Activated T-helper 1 cell treated with anti-CD3 and anti-CD28 coated beads, Interleukin-2, amount 50 U/mL, for 16 hours (primary cell): Measurements from ENCODE around the gene PIERCE2.
"Not testable (repeated sequence)": the region's sequence is repeated elsewhere in the genome, so short reads cannot be mapped to it uniquely, and the experiment has no call there.

ENCODE experiments used
- DNase-seq, 2 donors: peaks; one replicate each; pipeline ENCODE4 v3.0.0-alpha.2; 2020; ENCODE audit warnings: low read depth in 1 of 2, low spot score in 1 of 2

PIERCE2 gene

DNA sequence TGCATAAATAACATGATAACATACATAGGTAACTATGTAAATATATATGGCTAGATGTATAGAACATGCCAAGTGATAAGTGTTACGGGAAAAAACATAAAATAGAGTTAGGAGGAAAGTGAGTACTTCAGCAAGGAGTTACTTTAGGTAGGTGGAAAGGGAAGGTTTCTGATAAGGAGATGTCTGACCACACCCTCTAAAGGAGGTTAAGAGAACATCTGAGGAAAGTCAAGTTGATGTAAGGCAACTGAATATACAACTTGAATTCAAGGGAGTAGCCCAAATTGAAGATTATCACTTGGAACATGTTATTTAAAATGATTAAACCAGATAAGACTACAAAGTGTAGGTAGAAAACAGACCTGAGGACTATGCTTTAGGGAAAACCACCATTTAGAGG lies 13.8 kb downstream of the PIERCE2 start:
- DNase-seq: no peak

DNA sequence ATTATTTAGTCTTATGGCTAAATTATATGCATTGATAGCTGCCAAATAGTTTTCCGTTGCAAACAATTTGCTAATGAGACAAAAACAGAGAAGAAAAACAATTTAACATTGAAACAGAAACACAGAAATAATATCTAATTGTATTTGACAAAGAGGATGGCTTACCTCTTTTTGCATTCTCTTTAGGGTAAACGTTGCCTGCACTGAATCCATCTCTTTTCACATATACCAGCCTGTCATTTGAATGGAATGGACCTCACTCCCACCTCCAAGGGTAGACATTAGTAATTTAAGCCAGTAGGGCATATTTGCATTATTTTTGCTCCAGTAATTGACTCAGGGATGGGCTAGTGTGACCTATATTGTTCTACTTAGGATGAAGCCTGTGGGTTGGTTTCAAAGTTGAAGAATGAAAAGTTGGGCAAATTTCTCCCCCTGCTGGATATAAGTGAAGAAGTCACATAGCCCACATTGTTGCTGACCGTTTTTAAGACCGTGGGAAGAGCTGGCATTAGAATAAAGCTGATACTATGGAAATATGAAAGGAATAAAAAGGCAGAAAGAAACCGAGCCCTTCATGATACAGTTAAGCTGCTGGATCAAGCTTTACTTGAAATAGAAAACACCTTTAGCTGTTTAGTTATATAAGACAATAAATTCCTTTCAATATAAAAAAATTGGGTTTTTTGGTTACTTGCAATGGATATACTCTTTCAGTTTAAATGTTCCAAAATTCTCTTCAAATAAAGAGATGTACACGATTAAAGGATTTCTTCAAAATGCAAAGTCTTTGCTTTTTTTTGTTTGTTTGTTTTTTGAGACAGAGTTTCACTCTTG lies 26.9 kb downstream of the PIERCE2 start:
- DNase-seq: no peak

DNA sequence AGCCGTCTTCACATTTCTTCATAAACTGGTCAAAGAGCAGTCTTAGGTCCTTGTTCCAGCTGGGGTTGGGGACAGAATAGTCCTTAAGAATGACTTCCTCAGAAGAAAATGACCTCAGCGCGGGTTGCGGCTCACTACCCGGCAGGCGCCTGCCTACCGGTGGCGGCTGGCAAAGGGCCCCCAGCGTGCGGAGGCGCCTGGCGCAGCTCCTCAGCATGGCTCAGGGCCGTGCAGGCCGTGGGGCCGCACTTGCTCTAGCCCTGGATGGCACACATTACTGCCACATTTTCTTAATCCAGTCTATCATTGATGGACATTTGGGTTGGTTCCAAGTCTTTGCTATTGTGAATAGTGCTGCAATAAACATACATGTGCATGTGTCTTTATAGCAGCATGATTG lies 34.8 kb downstream of the PIERCE2 start:
- DNase-seq: not testable (repeated sequence)

DNA sequence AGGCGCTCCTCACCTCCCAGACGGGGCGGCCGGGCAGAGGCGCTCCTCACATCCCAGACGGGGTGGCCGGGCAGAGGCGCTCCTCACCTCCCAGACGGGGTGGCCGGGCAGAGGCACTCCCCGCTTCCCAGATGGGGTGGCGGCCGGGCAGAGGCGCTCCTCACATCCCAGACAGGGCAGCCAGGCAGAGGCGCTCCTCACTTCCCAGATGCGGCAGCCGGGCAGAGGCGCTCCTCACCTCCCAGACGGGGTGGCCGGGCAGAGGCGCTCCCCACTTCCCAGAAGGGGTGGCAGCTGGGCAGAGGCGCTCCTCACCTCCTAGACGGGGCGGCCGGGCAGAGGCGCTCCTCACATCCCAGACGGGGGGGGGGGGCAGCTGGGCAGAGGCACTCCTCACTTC lies 37.6 kb downstream of the PIERCE2 start:
- DNase-seq: not testable (repeated sequence)

DNA sequence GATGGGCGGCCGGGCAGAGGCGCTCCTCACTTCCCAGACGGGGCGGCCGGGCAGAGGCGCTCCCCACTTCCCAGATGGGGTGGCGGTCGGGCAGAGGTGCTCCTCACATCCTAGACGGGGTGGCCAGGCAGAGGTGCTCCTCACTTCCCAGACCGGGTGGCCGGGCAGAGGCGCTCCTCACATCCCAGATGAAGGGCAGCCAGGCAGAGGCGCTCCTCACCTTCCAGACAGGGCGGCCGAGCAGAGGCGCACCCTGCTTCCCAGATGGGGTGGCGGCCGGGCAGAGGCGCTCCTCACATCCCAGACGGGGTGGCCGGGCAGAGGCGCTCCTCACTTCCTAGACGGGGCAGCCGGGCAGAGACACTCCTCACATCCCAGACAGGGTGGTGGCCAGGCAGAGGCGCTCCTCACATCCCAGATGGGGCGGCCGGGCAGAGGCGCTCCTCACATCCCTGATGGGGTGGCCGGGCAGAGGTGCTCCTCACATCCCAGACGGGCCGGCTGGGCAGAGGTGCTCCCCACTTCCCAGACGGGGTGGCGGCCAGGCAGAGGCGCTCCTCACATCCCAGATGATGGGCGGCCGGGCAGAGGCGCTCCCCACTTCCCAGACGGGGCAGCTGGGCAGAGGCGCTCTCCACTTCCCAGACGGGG lies 38.2 kb downstream of the PIERCE2 start:
- DNase-seq: not testable (repeated sequence)

DNA sequence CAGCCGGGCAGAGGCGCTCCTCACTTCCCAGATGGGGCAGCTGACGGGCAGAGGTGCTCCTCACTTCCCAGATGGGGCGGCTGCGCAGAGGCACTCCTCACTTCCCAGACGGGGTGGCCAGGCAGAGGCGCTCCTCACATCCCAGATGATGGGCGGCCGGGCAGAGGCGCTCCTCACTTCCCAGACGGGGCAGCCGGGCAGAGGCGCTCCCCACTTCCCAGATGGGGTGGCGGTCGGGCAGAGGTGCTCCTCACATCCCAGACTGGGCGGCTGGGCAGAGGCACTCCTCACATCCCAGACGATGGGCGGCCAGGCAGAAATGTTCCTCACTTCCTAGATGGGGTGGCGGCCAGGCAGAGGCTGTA lies 38.7 kb downstream of the PIERCE2 start:
- not testable (repeated sequence) for DNase-seq

DNA sequence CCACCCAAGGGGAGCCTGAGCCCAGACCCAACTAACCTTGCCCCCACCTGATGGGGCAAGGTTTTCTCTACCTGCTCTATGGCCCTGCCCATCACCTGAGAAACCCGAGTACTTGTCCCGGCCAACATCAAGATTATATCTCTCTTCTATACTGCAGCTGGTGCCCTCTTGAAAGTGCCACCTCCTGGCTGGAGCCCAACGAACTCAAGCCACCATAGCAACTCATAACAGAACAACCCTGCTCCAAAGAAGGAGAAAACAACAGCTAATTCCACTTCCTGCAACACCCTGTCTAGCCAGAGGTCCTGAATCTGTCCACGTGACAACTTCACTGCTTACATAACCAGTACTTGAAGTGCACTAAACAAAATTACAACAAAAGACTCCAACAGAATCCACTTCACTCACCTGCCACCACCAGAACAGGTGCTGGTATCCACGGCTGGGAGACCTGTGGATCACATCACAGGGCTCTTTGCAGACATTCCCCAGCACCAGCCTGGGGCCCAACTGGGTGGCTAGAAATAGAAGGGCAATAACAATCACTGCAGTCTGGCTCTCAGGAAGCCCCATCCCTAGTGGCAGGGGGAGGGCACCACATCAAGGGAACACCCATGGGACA lies 49.2 kb downstream of the PIERCE2 start:
- DNase-seq: no peak

DNA sequence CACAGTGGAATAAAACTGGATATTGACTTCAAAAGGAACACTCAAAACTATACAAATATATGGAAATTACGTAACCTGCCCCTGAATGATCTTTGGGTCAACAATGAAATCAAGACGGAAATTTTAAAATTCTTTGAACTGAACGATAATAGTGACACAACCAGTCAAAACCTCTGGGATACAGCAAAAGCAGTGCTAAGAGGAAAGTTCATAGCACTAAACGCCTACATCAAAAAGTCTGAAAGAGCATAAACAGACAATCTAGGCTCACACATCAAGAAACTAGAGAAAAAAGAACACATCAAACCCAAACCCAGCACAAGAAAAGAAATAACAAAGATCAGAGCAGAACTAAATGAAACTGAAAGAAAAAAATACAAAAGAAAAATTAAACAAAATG lies 53.2 kb downstream of the PIERCE2 start:
- DNase-seq: no peak

DNA sequence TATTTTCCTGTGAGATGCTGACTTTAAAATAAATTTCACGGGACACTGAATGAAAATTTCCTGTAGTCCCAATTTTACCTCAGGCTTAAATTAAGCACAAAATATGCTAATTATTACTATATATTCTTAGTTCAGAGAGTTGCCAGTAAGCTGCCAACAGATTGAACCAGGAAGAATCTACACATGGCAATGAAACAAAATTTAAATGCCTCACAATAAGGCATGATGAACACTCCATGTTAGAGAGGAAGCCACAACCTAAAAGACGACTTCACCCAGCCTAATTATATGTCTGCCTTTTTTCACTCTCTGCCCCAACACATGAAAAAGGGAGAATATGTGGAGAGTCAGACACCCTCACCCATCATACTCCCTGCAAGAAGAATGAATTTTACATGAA lies 60.0 kb downstream of the PIERCE2 start:
- no peak for DNase-seq
